Psoas muscle (tissue), 8 donors: ENCODE data around the gene EMX1. TPM values are rescaled to one million over a fixed set of nuclear protein-coding genes. Genes with fewer than 3 reads are reported as not detected.

ENCODE experiments used
- ATAC-seq, 4 donors: fragments of 200-7000 bp; cut with Tn5 transposase; one replicate each; pipeline ENCODE4 v1.9.1; 2020; ENCODE audit warnings: moderate library complexity in 3 of 4, mild to moderate bottlenecking in 2 of 4
- DNase-seq, 2 donors: peaks; one replicate each; pipeline ENCODE4 v3.0.0-alpha.2; 2020
- H3K27ac ChIP-seq: fragments of 200-600 bp; one replicate; pipeline ENCODE4 v1.8.0; 2022
- H3K27me3 ChIP-seq, 3 donors: fragments of 200-600 bp in 1 of 3; one replicate each; pipeline versions ENCODE4 v1.6.1 to v1.8.0; 2013 to 2022; ENCODE audit warnings: low read length in 2 of 3, mild to moderate bottlenecking in 2 of 3, moderate library complexity in 1 of 3; ENCODE audit not compliant: insufficient read depth in 3 of 3
- H3K36me3 ChIP-seq, 2 donors: fragments of 200-600 bp in 1 of 2; one replicate each; pipeline versions ENCODE4 v1.6.1 to v1.8.0; 2013 to 2022; ENCODE audit warnings: low read depth in 1 of 2, mild to moderate bottlenecking in 1 of 2, moderate library complexity in 1 of 2; ENCODE audit not compliant: insufficient read depth in 1 of 2
- H3K4me1 ChIP-seq: fragments of 200-600 bp; one replicate; pipeline ENCODE4 v1.8.0; 2022
- H3K4me3 ChIP-seq: fragments of 200-600 bp; one replicate; pipeline ENCODE4 v1.8.0; 2022; ENCODE audit warnings: mild to moderate bottlenecking
- H3K9me3 ChIP-seq: fragments of 200-600 bp; one replicate; pipeline ENCODE4 v1.8.0; 2022
- WGBS, 3 donors: extraction: QIAGEN DNeasy Blood & Tissue Kit; methylation state at CpG; one replicate each; pipeline versions ENCODE4 v1.1.6 to v1.1.7; 2013; 5-methylcytosine and 5-hydroxymethylcytosine counted together
- intact Hi-C, 2 donors: fragments of 100-400 bp; cut with DNase I; formaldehyde crosslinking; loops; one replicate each; pipeline versions ENCODE4 v1.11.0 to v1.14.2; 2022
- long read RNA-seq, 2 donors: library from polyadenylated mRNA; unstranded; transcript quantifications; one replicate each; pipeline ENCODE4 v2.0.0, GENCODE V29; 2021
- polyA plus RNA-seq, 3 donors: library from polyadenylated mRNA; stranded (reverse); fragments of 200-250 nt; gene quantifications; one replicate each; pipeline ENCODE4 v1.2.3, GENCODE V29; 2013
- total RNA-seq, 4 donors: library from RNA; stranded (reverse); fragmentation: NEBNext Ultra II Directional in 2 of 4; extraction: Animal tissue kit (Norgen Biotek cat#: 25700) in 2 of 4; gene quantifications; one replicate each; pipeline versions ENCODE4 v1.2.1 to v1.2.4, GENCODE V29; 2021 to 2023
- TF ChIP-seq, protein P1 (sequence below): fragments of 200-600 bp; IDR thresholded peaks from one replicate; pipeline ENCODE4 v1.8.0; 2022; ENCODE audit warnings: antibody characterized with exemption
- donor health status: healthy with polysubstance abuse.
- donor health status: DM: no; HTN: no; CAD: no; lungs with moderate emphysema.
- donor health status: Bipolar disorder and iron deficiency.
- donor health status: healthy.
- donor health status: DM: yes; HTN: yes; CAD: no.
- donor health status: DM: no; HTN: no; CAD: no.
- donor health status: DM: no; HTN: no; CAD: no.
- donor health status: DM: yes; HTN: yes; CAD: no.

The EMX1 gene
- not detected for total RNA-seq
- under 1 TPM in 1 of 3 donors, not detected in 2; 0.01 TPM for polyA plus RNA-seq
- long read RNA-seq, donor 1 = 0 reads
- long read RNA-seq, donor 2 = 0 reads

DNA sequence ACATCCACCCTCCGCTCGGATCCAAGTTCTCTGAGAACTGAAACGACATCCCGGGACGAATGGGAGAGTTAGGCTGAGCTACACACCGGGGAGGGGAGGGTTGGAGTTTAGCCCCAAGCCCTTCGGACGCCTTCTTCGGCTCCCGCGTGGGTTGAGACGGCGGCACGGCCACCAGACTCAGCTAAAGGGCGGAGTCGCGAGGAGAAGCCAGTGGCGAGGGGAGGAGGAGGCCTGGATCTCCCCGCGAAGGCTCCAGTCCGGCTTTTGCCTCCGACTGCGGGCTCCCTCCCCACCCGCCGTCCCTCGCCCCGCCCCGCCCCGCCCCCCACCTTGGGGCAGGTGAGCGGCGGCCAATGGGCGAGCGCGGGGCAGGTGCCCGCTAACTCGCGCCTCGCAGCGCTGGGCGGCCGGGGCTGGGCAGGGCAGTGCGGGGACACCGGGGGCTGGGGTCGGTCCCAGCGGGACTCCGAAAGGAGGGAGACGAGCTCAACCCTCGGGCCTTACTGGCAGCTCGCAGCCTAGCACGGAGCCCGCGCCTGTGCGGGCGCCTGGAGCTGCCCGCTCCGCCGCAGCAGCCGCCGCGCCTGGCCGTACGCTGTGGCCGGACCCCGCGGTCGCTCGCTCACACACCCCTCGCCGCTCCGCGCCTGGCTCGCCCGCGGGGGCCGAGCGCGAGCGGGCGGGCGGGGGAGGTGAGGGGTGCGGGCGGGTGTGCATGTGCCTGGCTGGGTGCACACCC is at the start of gene EMX1:
Gene EMX1 (plus strand): TSS at position 382 of the 739 bp plus-strand sequence. CDS start 334 bp downstream, at position 716.
- DNase-seq (peak in 1 of 2 donors; percentile 36), ATAC-seq (peak; percentile 38 to 75 (median 66))
- H3K4me3 ChIP-seq = peak within 1 kb of the TSS; percentile 66
- TF ChIP-seq, protein P1, sequence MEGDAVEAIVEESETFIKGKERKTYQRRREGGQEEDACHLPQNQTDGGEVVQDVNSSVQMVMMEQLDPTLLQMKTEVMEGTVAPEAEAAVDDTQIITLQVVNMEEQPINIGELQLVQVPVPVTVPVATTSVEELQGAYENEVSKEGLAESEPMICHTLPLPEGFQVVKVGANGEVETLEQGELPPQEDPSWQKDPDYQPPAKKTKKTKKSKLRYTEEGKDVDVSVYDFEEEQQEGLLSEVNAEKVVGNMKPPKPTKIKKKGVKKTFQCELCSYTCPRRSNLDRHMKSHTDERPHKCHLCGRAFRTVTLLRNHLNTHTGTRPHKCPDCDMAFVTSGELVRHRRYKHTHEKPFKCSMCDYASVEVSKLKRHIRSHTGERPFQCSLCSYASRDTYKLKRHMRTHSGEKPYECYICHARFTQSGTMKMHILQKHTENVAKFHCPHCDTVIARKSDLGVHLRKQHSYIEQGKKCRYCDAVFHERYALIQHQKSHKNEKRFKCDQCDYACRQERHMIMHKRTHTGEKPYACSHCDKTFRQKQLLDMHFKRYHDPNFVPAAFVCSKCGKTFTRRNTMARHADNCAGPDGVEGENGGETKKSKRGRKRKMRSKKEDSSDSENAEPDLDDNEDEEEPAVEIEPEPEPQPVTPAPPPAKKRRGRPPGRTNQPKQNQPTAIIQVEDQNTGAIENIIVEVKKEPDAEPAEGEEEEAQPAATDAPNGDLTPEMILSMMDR = no peak
- H3K4me1 ChIP-seq = peaks cover 38% of the 10 kb centered on the region
- WGBS, 3 donors = 0 to 1% (median 1%) methylated on average over 41 to 82 of the region's 82 CpGs
- H3K9me3 ChIP-seq = no peaks in the 10 kb centered on the region
- intact Hi-C loops = no loop called here
- no peak within 1 kb of the TSS for H3K27ac ChIP-seq
- H3K27me3 ChIP-seq = peaks cover 0 to 97% (median 82%) of the 10 kb centered on the region in 3 donors
- H3K36me3 ChIP-seq = no peaks in the 10 kb centered on the region

DNA sequence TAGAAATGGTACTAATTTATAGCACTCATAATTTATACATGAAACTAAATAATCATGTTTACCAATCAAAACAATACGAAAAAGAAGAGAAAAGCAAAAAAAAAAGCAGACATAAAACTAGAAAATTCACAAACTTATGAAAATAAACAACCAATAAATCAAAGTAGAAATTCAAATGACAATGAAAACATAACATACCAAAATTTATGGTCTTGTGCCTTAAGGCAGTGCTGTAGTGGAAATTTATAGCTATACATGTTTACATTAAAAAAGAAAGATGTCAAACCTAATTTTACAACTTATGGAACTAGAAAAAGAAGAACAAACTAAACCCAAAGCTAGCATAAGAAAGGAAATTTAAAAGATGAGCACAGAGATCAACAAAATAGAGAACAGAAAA is 46.3 kb upstream of the EMX1 start:
- intact Hi-C loops = no loop called here
- no peak for DNase-seq
- 51 to 78% (median 58%) methylated on average over 1 of the region's 1 CpG for WGBS, 3 donors
- Histone ChIP-seq H3K36me3 (no peaks in the 10 kb centered on the region), H3K9me3 (no peaks in the 10 kb centered on the region), H3K27me3 (peaks cover 0 to 3% (median 2%) of the 10 kb centered on the region in 3 donors), H3K4me1 (no peaks in the 10 kb centered on the region), H3K27ac (no peak overlapping the region), H3K4me3 (no peak overlapping the region)
- no peak for ATAC-seq
- TF ChIP-seq, protein P1 = no peak

DNA sequence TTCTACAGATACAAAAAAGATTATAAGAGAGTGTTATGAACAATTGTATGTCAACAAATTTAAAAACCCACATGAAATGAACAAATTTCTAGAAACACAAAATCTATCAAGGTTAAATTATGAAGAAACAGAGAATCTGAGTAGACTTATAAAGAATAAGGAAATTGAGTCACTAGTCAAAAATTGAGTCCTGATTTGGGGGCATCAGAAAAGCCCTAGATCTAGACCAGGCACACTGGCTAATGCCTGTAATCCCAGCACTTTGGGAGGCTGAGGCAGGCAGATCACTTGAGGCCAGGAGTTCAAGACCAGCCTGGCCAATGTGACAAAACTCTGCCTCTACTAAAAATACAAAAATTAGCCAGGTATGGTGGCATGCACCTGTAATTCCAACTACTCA is 45.4 kb upstream of the EMX1 start:
- Histone ChIP-seq H3K4me3 (no peak overlapping the region), H3K9me3 (no peaks in the 10 kb centered on the region), H3K27me3 (peaks cover 0 to 3% (median 2%) of the 10 kb centered on the region in 3 donors), H3K27ac (no peak overlapping the region), H3K4me1 (no peaks in the 10 kb centered on the region), H3K36me3 (no peaks in the 10 kb centered on the region)
- intact Hi-C loops = no loop called here
- TF ChIP-seq, protein P1 = no peak
- ATAC-seq = no peak
- DNase-seq = no peak

DNA sequence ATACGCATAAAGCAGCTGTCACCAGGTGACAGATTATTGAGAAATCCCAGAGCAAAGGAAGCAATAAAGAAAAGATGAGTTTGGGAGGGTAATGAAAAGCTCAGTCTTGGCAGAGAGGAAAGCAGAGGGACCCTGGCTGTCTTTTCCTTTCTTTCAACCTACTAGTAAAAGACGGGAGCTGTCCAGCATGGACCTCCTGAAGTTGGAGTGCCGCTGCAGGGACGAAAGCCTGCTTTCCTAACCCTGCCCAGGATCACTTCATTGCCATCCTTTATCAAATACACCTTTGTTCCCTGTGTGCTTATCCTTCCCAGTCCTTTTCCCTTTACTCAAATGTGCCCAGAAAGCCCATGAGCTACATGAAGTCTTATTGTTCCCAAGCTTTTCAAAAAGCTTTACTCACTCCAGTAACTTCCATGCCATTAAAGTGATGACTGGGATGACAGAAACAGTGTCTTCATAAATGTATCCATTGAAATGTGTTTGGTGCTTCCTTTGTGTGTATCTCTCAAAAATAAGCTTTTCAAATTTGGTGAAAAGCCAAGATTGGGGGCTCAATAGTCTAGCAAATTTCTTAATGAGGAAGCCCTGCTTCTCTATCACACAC is 33.9 kb upstream of the EMX1 start:
- WGBS, 3 donors = 3 to 11% (median 6%) methylated on average over 4 of the region's 4 CpGs
- Histone ChIP-seq H3K36me3 (no peaks in the 10 kb centered on the region), H3K27me3 (peaks cover 0 to 5% (median 3%) of the 10 kb centered on the region in 3 donors), H3K27ac (no peak overlapping the region), H3K4me3 (no peak overlapping the region), H3K9me3 (no peaks in the 10 kb centered on the region), H3K4me1 (peaks cover 13% of the 10 kb centered on the region)
- intact Hi-C loops = no loop called here
- DNase-seq = peak in 1 of 2 donors; percentile 31
- TF ChIP-seq, protein P1 = no peak
- no peak for ATAC-seq
